Brain microvascular endothelial cell (primary cell): ENCODE measurements around the gene ANAPC16.

Experiments
- DNase-seq: peaks from one replicate; pipeline ENCODE4 v3.0.0-alpha.2; 2020
- H3K27ac ChIP-seq: fragments of 250-450 bp; sonication (Bioruptor Pico); 2 replicates; pipeline ENCODE4 v1.5.1; 2020; ENCODE audit warnings: mild to moderate bottlenecking, moderate library complexity
- H3K27me3 ChIP-seq: fragments of 250-450 bp; sonication (Bioruptor Pico); replicated peaks from 2 replicates; pipeline ENCODE4 v1.5.1; 2020; ENCODE audit warnings: mild to moderate bottlenecking
- H3K36me3 ChIP-seq: fragments of 250-450 bp; sonication (Bioruptor Pico); replicated peaks from 2 replicates; pipeline ENCODE4 v1.5.1; 2020; ENCODE audit warnings: mild to moderate bottlenecking
- H3K4me3 ChIP-seq: 2 replicates; pipeline ENCODE4 v1.5.1; 2011; ENCODE audit warnings: low read depth, mild to moderate bottlenecking, control low read depth, low read length, moderate library complexity
- CTCF ChIP-seq: IDR thresholded peaks from 2 replicates; pipeline ENCODE4 v1.5.1; 2011; ENCODE audit warnings: low read depth, mild to moderate bottlenecking, moderate library complexity, low read length, control low read depth, inconsistent platforms; ENCODE audit errors: missing control alignments
- in situ Hi-C: cut with HindIII; loops from 2 replicates; pipeline ENCODE4 v1.10.0; 2017; ENCODE audit warnings: low sequenced_read_pairs, low pct_ligation_motif_present

Gene ANAPC16

GRCh38 chr10:72241691-72242252, 26.0 kb downstream of the ANAPC16 start:
- Histone ChIP-seq H3K4me3 (no peak overlapping the region), H3K27me3 (no peaks in the 10 kb centered on the region), H3K27ac (no peak overlapping the region), H3K36me3 (no peaks in the 10 kb centered on the region)
- in situ Hi-C loops = no loop called here
- no peak for DNase-seq
- TF ChIP-seq CTCF = no peak

- no peak for DNase-seq
- in situ Hi-C loops = no loop called here
- Histone ChIP-seq H3K27me3 (no peaks in the 10 kb centered on the region), H3K27ac (peak overlapping the region; percentile 19), H3K4me3 (no peak overlapping the region), H3K36me3 (no peaks in the 10 kb centered on the region)
- no peak for TF ChIP-seq CTCF
Measured at GRCh38 chr10:72242675-72243074, 26.9 kb downstream of the ANAPC16 start.

GRCh38 chr10:72243822-72244437, 28.1 kb downstream of the ANAPC16 start:
- in situ Hi-C loops = no loop called here
- peak overlapping the region; percentile 79 for H3K27ac ChIP-seq
- peak; percentile 65 for TF ChIP-seq CTCF
- H3K4me3 ChIP-seq = no peak overlapping the region
- H3K36me3 ChIP-seq = no peaks in the 10 kb centered on the region
- peak; percentile 89 for DNase-seq
- H3K27me3 ChIP-seq = no peaks in the 10 kb centered on the region

GRCh38 chr10:72244573-72245038, 28.8 kb downstream of the ANAPC16 start:
- Histone ChIP-seq H3K27me3 (no peaks in the 10 kb centered on the region), H3K4me3 (no peak overlapping the region), H3K36me3 (no peaks in the 10 kb centered on the region), H3K27ac (peak overlapping the region; percentile 79)
- no peak for TF ChIP-seq CTCF
- in situ Hi-C loops = no loop called here
- DNase-seq = no peak

GRCh38 chr10:72245949-72246525, 30.2 kb downstream of the ANAPC16 start:
- H3K36me3 ChIP-seq = no peaks in the 10 kb centered on the region
- H3K27ac ChIP-seq = no peak overlapping the region
- no peaks in the 10 kb centered on the region for H3K27me3 ChIP-seq
- TF ChIP-seq CTCF = no peak
- in situ Hi-C loops = no loop called here
- DNase-seq = no peak
- H3K4me3 ChIP-seq = no peak overlapping the region
